GM19193 (cell line): ENCODE measurements around the gene REG1A.

Source experiments
- POLR2A ChIP-seq: IDR thresholded peaks from 4 replicates; pipeline ENCODE4 v1.6.1; 2011; ENCODE audit not compliant: insufficient read depth, insufficient read length; ENCODE audit errors: extremely low read depth

REG1A gene

DNA sequence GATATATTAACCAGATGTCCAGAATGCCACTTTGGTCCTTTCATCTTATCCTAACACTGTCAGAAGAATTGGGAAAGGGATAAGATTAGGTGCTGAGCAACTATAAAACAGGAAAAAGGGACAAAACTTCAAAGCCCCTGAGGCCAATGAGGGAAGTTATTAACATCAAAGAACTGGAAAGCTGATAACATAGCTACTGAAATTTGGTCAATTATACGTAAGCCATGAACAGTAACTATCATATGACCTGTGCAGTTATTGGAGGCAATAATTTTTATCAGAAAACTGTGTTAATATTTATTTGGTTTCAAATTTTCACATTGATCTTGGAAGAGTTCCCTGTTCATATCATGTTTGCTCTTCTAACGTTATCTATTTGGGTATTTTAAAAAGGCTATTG, 41.8 kb downstream of the REG1A start:
- TF ChIP-seq POLR2A = no peak

DNA sequence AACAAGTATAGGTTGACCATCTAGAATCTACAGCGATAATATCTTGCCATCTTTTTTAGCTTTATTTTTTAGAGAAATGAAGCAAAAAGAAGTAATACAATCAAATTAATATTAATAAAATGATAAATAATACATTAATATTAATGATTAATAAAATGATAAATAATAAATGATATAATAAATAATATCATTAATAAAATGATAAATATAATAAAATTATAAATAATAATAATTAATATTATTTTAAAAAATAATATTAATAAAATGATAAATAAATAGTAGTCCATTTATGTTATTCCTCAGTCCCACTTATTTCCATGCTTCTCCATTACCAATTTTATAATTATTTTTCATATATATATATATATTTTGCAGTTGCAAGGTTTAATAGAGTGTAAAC, 42.5 kb downstream of the REG1A start:
- no peak for TF ChIP-seq POLR2A

DNA sequence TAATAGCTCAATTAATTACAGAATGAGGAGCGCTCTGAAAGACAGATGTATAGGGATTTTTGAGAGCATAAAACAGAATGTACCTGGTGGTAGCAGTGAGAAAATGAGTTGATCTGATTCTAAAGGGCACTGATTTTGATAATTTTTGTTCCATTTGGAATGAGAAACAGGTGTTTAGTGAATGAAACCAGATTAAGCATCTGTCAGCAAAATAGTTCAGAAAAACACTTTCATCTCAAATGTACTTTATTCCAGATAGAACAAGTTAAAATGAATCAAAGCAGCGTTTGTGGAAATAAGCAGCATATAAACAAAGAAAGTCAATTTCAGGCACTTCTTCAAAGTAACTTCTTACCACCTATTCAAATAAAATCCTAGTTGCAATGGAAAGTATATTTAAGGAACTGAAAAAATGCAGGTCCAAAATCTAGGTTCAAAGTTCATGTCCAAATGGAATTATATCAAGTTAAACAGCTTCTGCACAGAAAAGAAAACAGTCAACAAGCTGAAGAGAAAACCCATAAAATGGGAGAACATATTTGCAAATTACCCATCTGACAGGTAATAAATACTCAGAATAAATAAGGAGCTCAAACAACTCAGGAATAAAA, 51.2 kb downstream of the REG1A start:
- TF ChIP-seq POLR2A = no peak
